ENCODE measurements around the gene DUOXA1.
"Not testable (repeated sequence)": the region's sequence is repeated elsewhere in the genome, so short reads cannot be mapped to it uniquely, and the experiment has no call there.

GRCh38 chr15:45075440-45076320, 54.0 kb downstream of the DUOXA1 start:
- TF ChIP-seq CTCF (conservative IDR thresholded peaks at IDR 0.05 in 1 of 2, IDR thresholded peaks at IDR 0.05 in 1 of 2; ENCODE audit: low read depth in 1 of 2, low read length in 2 of 2); EZH2 (IDR thresholded peaks at IDR 0.05; ENCODE audit: low read length, missing control alignments): not testable (repeated sequence)
